ENCODE data around the gene BCAT1. TPM values are rescaled to one million over a fixed set of nuclear protein-coding genes. Genes with fewer than 3 reads are reported as not detected.

BCAT1 gene
- total RNA-seq, 1 experiment from 2014 or later, result 0.74 TPM

- POLR2A ChIA-PET, result no interaction called here
- H3K9ac ChIP-seq (ENCODE audit: low read length), result no peak overlapping the region
- no peak for TF ChIP-seq ZNF274 (IDR thresholded peaks at IDR 0.05; ENCODE audit: low read depth, low read length)
- no peak for TF ChIP-seq FOSL1 (IDR thresholded peaks at IDR 0.05; ENCODE audit: low read depth)
- no peak for TF ChIP-seq ZFX (IDR thresholded peaks at IDR 0.05)
- TF ChIP-seq MAX (IDR thresholded peaks at IDR 0.05), result no peak
- no peak for TF ChIP-seq YY1 (IDR thresholded peaks at IDR 0.05; ENCODE audit: extremely low read depth, insufficient replicate concordance, low read depth, low read length)
- no peak for TF ChIP-seq POLR2AphosphoS5 (IDR thresholded peaks at IDR 0.05; ENCODE audit: low read depth, low read length)
- TF ChIP-seq RAD21 (IDR thresholded peaks at IDR 0.05; ENCODE audit: low read depth), result no peak
- no peak for TF ChIP-seq CBX3 (IDR thresholded peaks at IDR 0.05; ENCODE audit: low read depth)
- TF ChIP-seq JUND (IDR thresholded peaks at IDR 0.05), result no peak
- no peak for TF ChIP-seq TCF7L2 (IDR thresholded peaks at IDR 0.05; ENCODE audit: borderline replicate concordance, extremely low read depth, insufficient read depth, insufficient read length)
- no peak for TF ChIP-seq EZH2 (IDR thresholded peaks at IDR 0.05)
- TF ChIP-seq ELF1 (IDR thresholded peaks at IDR 0.05; ENCODE audit: borderline replicate concordance, low read depth), result no peak
- no peak for TF ChIP-seq SRF (IDR thresholded peaks at IDR 0.05; ENCODE audit: low read depth)
- TF ChIP-seq SP1 (IDR thresholded peaks at IDR 0.05; ENCODE audit: low read depth), result no peak
- no peak for TF ChIP-seq EGR1 (IDR thresholded peaks at IDR 0.05; ENCODE audit: low read depth)
- TF ChIP-seq CEBPB (IDR thresholded peaks at IDR 0.05; ENCODE audit: low read depth), result no peak
- no peak for TF ChIP-seq POLR2A (IDR thresholded peaks at IDR 0.05; ENCODE audit: borderline replicate concordance, extremely low read depth, insufficient read depth, insufficient read length)
- no peak for TF ChIP-seq EZH2phosphoT487 (IDR thresholded peaks at IDR 0.05; ENCODE audit: borderline replicate concordance)
- TF ChIP-seq SIN3A (IDR thresholded peaks at IDR 0.05; ENCODE audit: low read depth), result no peak
- intact Hi-C loops (cut with micrococcal nuclease), result no loop called here
- no peaks in the 10 kb centered on the region for H3K79me2 ChIP-seq (ENCODE audit: insufficient read depth, low read length)
- CTCF ChIA-PET, result no interaction called here
- RAD21 ChIA-PET (ENCODE audit: low non-redundant PET in 1 of 2, low total read pairs in 2 of 2, uncharacterized antibody in 2 of 2, unreplicated experiment in 2 of 2), result no interaction called here
- H4K20me1 ChIP-seq (ENCODE audit: insufficient read depth), result no peaks in the 10 kb centered on the region
- ATAC-seq, result no peak
- no peaks in the 10 kb centered on the region for H3K4me1 ChIP-seq (ENCODE audit: control insufficient read depth in 1 of 2, insufficient read depth in 2 of 2, low read length in 2 of 2)
- H3K27me3 ChIP-seq (ENCODE audit: insufficient read depth, low read length), result no peaks in the 10 kb centered on the region
- H3K9me3 ChIP-seq (ENCODE audit: control insufficient read depth in 1 of 2, insufficient read depth in 1 of 2, low read depth in 1 of 2, low read length in 2 of 2), result no peaks in the 10 kb centered on the region; a peak in 1 of 4 replicates
- no peak overlapping the region for H3K4me3 ChIP-seq (replicated peaks in 1 of 2; ENCODE audit: low read depth in 1 of 2, low read length in 2 of 2)
- no peak overlapping the region for H3K27ac ChIP-seq (ENCODE audit: low read depth, low read length)
- H2AFZ ChIP-seq (ENCODE audit: low read depth, low read length, poor library complexity, severe bottlenecking), result no peak overlapping the region
- DNase-seq (ENCODE audit: low read depth, low spot score), result no peak
- no peak overlapping the region for H3K4me2 ChIP-seq (ENCODE audit: low read length)
- no peaks in the 10 kb centered on the region for H3K9me2 ChIP-seq (ENCODE audit: insufficient read depth)
- no peaks in the 10 kb centered on the region for H3K36me3 ChIP-seq (ENCODE audit: control insufficient read depth in 1 of 2, insufficient read depth in 2 of 2, low read length in 2 of 2)
- no TSS peak for BruUV-seq (replicated peaks)
Observed at GRCh38 chr12:24772813-24773212, 176.1 kb downstream of the BCAT1 start.

All from HCT116 (cell line).